SK-N-SH (cell line): ENCODE data around the gene OSBPL5. TPM values are rescaled to one million over a fixed set of nuclear protein-coding genes. Genes with fewer than 3 reads are reported as not detected.

Experiments
- CTCF ChIA-PET: fragments of 300-600, 350-600 bp; formaldehyde crosslinking; extraction: SDS; loops from one replicate; lab custom pipeline; 2021; lab: Yijun Ruan, JAX
- POLR2A ChIA-PET: fragments of 350-600 bp; sonication (Branson Sonifier 250); formaldehyde crosslinking; extraction: SDS; loops from one replicate; lab custom pipeline; 2020; ENCODE audit warnings: antibody characterized with exemption, inconsistent platforms; lab: Yijun Ruan, JAX
- DNase-seq: peaks from one replicate; pipeline ENCODE4 v3.0.0; 2012
- H2AFZ ChIP-seq: fragments of 200-600 bp; sonication (generic); 2 replicates; pipeline ENCODE4 v1.8.1; 2016; ENCODE audit warnings: antibody characterized with exemption, mild to moderate bottlenecking, low read depth
- H3F3A ChIP-seq: fragments of 200-600 bp; sonication (generic); replicated peaks from 2 replicates; pipeline ENCODE3; 2016; ENCODE audit warnings: antibody characterized with exemption, mild to moderate bottlenecking; ENCODE audit not compliant: insufficient read depth
- H3K27ac ChIP-seq, 2 experiments: fragments of 200-500 bp in 1 of 2; fragments of 200-600 bp in 1 of 2; sonication (Bioruptor generic) in 1 of 2; sonication (generic), shearing (Covaris generic) in 1 of 2; 2 replicates each; pipeline versions ENCODE4 v1.5.1 to v1.6.1; 2014 to 2016; ENCODE audit warnings: low read depth in 2 of 2, inconsistent platforms in 1 of 2, low read length in 1 of 2, mild to moderate bottlenecking in 1 of 2, mixed read lengths in 1 of 2
- H3K27me3 ChIP-seq: fragments of 200-600 bp; sonication (generic), shearing (Covaris generic); 2 replicates; pipeline ENCODE4 v1.6.1; 2016; ENCODE audit warnings: mixed run types; ENCODE audit not compliant: insufficient read depth
- H3K36me3 ChIP-seq, 2 experiments: fragments of 200-500 bp in 1 of 2; fragments of 200-600 bp in 1 of 2; sonication (Bioruptor generic) in 1 of 2; sonication (generic) in 1 of 2; replicated peaks in 1 of 2; 2 replicates each; pipeline versions ENCODE3 to v1.5.1; 2014 to 2016; ENCODE audit warnings: low read length in 1 of 2, mild to moderate bottlenecking in 1 of 2; ENCODE audit not compliant: insufficient read depth in 2 of 2, control insufficient read depth in 1 of 2
- H3K4me1 ChIP-seq, 2 experiments: fragments of 200-500 bp in 1 of 2; fragments of 200-600 bp in 1 of 2; sonication (Bioruptor generic) in 1 of 2; sonication (generic), shearing (Covaris generic) in 1 of 2; 2 replicates each; pipeline versions ENCODE4 v1.5.1 to v1.6.1; 2014 to 2016; ENCODE audit warnings: low read depth in 1 of 2, low read length in 1 of 2, mixed run types in 1 of 2; ENCODE audit not compliant: insufficient read depth in 2 of 2, control insufficient read depth in 1 of 2
- H3K4me2 ChIP-seq: fragments of 200-600 bp; sonication (generic), shearing (Covaris generic); 2 replicates; pipeline ENCODE4 v1.6.1; 2017; ENCODE audit warnings: mixed run types
- H3K4me3 ChIP-seq, 2 experiments: fragments of 200-500 bp in 1 of 2; fragments of 200-600 bp in 1 of 2; sonication (Bioruptor generic) in 1 of 2; sonication (generic), shearing (Covaris generic) in 1 of 2; 2 replicates each; pipeline versions ENCODE4 v1.5.1 to v1.8.1; 2014 to 2016; ENCODE audit warnings: low read depth in 2 of 2, inconsistent platforms in 1 of 2, low read length in 1 of 2, mild to moderate bottlenecking in 1 of 2, mixed read lengths in 1 of 2, moderate library complexity in 1 of 2
- H3K79me2 ChIP-seq: fragments of 200-600 bp; sonication (generic); 2 replicates; pipeline ENCODE4 v1.8.1; 2017; ENCODE audit warnings: mild to moderate bottlenecking; ENCODE audit not compliant: insufficient read depth
- H3K9ac ChIP-seq: fragments of 200-600 bp; sonication (generic); 2 replicates; pipeline ENCODE4 v1.6.1; 2017; ENCODE audit warnings: mixed run types
- H3K9me2 ChIP-seq: fragments of 200-600 bp; sonication (generic); 2 replicates; pipeline ENCODE4 v1.6.1; 2017; ENCODE audit warnings: mixed run types
- H3K9me3 ChIP-seq: fragments of 200-600 bp; sonication (generic); 2 replicates; pipeline ENCODE4 v1.6.1; 2017; ENCODE audit warnings: mixed run types, mild to moderate bottlenecking, moderate library complexity
- H4K20me1 ChIP-seq: fragments of 200-600 bp; sonication (generic); 2 replicates; pipeline ENCODE4 v1.6.1; 2017; ENCODE audit warnings: mild to moderate bottlenecking, mixed run types; ENCODE audit not compliant: insufficient read depth
- ELF1 ChIP-seq: IDR thresholded peaks from 2 replicates; pipeline ENCODE4 v1.4.0; 2012
- EZH2phosphoT487 ChIP-seq: fragments of 200-600 bp; sonication (generic); IDR thresholded peaks from 2 replicates; pipeline ENCODE4 v1.6.1; 2017; ENCODE audit warnings: low read depth, mixed run types, mild to moderate bottlenecking, antibody characterized with exemption, moderate library complexity, borderline replicate concordance
- FOSL2 ChIP-seq: IDR thresholded peaks from 2 replicates; pipeline ENCODE4 v1.4.0; 2012; ENCODE audit warnings: low read depth, mild to moderate bottlenecking, moderate library complexity, borderline replicate concordance
- IRF3 ChIP-seq: fragments of 150-350 bp; IDR thresholded peaks from 2 replicates; pipeline ENCODE4 v1.6.1; 2016; ENCODE audit warnings: mild to moderate bottlenecking, low read depth, low read length
- MEF2A ChIP-seq: IDR thresholded peaks from 2 replicates; pipeline ENCODE4 v1.4.0; 2012; ENCODE audit warnings: low read depth, borderline replicate concordance
- NFIC ChIP-seq: IDR thresholded peaks from 2 replicates; pipeline ENCODE4 v1.4.0; 2012; ENCODE audit warnings: borderline replicate concordance
- RXRA ChIP-seq: IDR thresholded peaks from 2 replicates; pipeline ENCODE4 v1.4.0; 2012; ENCODE audit warnings: low read depth, mild to moderate bottlenecking, borderline replicate concordance
- SIN3A ChIP-seq: IDR thresholded peaks from 2 replicates; pipeline ENCODE4 v1.6.1; 2012; ENCODE audit warnings: low read depth, mild to moderate bottlenecking, low read length, moderate library complexity, borderline replicate concordance
- SMC3 ChIP-seq: IDR thresholded peaks from 2 replicates; pipeline ENCODE4 v1.6.1; 2012; ENCODE audit warnings: low read depth, low read length, improper control_type of control experiment
- TAF1 ChIP-seq: IDR thresholded peaks from 2 replicates; pipeline ENCODE4 v1.6.1; 2012; ENCODE audit warnings: low read depth, mild to moderate bottlenecking, low read length, moderate library complexity, borderline replicate concordance
- TCF12 ChIP-seq: IDR thresholded peaks from 2 replicates; pipeline ENCODE4 v1.4.0; 2012
- ZBTB33 ChIP-seq: IDR thresholded peaks from 2 replicates; pipeline ENCODE4 v1.4.0; 2012; ENCODE audit warnings: low read depth, borderline replicate concordance
- WGBS: methylation state at CpG from one replicate; pipeline ENCODE4 v1.1.6; 2017; ENCODE audit warnings: low lambda C conversion rate; 5-methylcytosine and 5-hydroxymethylcytosine counted together
- polyA plus RNA-seq, 3 experiments: library from polyadenylated mRNA; depleted of rRNA; stranded (reverse); fragments of >200 nt; gene quantifications; 2 replicates each; pipeline ENCODE4 v1.2.3, GENCODE V29; 2012
- TF ChIP-seq, protein P1 (sequence below): fragments of 150-350 bp; IDR thresholded peaks from 2 replicates; pipeline ENCODE4 v1.6.1; 2017; ENCODE audit warnings: antibody characterized with exemption, low read length, low read depth, borderline replicate concordance
- TF ChIP-seq, protein P2 (sequence below): IDR thresholded peaks from 2 replicates; pipeline ENCODE4; 2012

OSBPL5 gene
- polyA plus RNA-seq, 1 of the 3 experiments (the other 2 are of a cell fraction), result 10.9 TPM

DNA sequence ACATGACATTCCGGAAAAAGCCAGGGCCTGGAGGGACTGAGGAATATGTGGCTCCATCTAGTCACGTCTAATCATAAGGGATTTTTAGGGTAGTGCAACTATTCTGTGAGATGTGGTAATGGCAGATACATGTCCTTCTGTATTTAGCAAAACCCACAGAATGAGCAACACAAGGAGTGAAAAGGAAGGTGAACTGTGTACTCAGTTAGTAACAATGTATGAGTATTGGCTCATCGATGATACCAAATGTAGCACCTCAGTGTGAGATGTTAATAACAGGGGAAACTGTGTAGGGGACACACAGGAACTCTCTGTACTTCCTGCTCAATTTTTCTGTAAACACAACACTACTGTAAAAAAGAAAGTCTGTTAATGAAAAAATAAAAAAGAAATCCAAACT lies 65.9 kb downstream of the OSBPL5 start:
- Histone ChIP-seq H2AFZ (no peak overlapping the region), H3K27me3 (no peaks in the 10 kb centered on the region), H3K36me3 (peaks cover 0 to 11% of the 10 kb centered on the region in 2 experiments), H4K20me1 (no peaks in the 10 kb centered on the region), H3F3A (peaks cover 13% of the 10 kb centered on the region), H3K4me2 (no peak overlapping the region), H3K9ac (no peak overlapping the region), H3K27ac (no peak overlapping the region), H3K4me1 (peaks cover 0 to 9% of the 10 kb centered on the region in 2 experiments; a peak in 1 of 4 replicates), H3K4me3 (no peak overlapping the region), H3K9me2 (no peaks in the 10 kb centered on the region), H3K9me3 (no peaks in the 10 kb centered on the region), H3K79me2 (no peaks in the 10 kb centered on the region)
- 92% methylated on average over 3 of the region's 3 CpGs for WGBS
- ChIA-PET POLR2A (no interaction called here), CTCF (interaction anchor here (2.8 kb wide), 1 partner anchor 62 kb away, joined by 7 read pairs; no protein-coding TSS in a partner anchor)
- DNase-seq, result no peak
- no peak for TF ChIP-seq TAF1
- no peak for TF ChIP-seq EZH2phosphoT487
- TF ChIP-seq TCF12, result no peak
- no peak for TF ChIP-seq ZBTB33
- TF ChIP-seq, protein P1, sequence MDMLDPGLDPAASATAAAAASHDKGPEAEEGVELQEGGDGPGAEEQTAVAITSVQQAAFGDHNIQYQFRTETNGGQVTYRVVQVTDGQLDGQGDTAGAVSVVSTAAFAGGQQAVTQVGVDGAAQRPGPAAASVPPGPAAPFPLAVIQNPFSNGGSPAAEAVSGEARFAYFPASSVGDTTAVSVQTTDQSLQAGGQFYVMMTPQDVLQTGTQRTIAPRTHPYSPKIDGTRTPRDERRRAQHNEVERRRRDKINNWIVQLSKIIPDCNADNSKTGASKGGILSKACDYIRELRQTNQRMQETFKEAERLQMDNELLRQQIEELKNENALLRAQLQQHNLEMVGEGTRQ, result no peak
- TF ChIP-seq MEF2A, result no peak
- TF ChIP-seq NFIC, result no peak
- TF ChIP-seq, protein P2, sequence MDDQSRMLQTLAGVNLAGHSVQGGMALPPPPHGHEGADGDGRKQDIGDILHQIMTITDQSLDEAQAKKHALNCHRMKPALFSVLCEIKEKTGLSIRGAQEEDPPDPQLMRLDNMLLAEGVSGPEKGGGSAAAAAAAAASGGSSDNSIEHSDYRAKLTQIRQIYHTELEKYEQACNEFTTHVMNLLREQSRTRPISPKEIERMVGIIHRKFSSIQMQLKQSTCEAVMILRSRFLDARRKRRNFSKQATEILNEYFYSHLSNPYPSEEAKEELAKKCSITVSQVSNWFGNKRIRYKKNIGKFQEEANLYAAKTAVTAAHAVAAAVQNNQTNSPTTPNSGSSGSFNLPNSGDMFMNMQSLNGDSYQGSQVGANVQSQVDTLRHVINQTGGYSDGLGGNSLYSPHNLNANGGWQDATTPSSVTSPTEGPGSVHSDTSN, result no peak
- no peak for TF ChIP-seq SMC3
- TF ChIP-seq RXRA, result no peak
- TF ChIP-seq IRF3, result no peak
- no peak for TF ChIP-seq SIN3A
- TF ChIP-seq ELF1, result no peak
- no peak for TF ChIP-seq FOSL2
